ENCODE results near the gene LSAMP. TPM values are rescaled to one million over a fixed set of nuclear protein-coding genes. Genes with fewer than 3 reads are reported as not detected.

The LSAMP gene
- total RNA-seq, 1 donor = 1.3 TPM

- TF ChIP-seq CTCF (IDR thresholded peaks at IDR 0.05; ENCODE audit: insufficient read depth, low read depth, low read length) = no peak
- no peak overlapping the region for H3K4me3 ChIP-seq (ENCODE audit: low read depth, low read length)
- DNase-seq (ENCODE audit: low read depth) = peak; percentile 34
These were observed 105.8 kb downstream of the LSAMP start for GRCh38 chr3:116339441-116340028.

GRCh38 chr3:116338713-116339112 is 106.6 kb downstream of the LSAMP start:
- DNase-seq (ENCODE audit: low read depth) = no peak
- TF ChIP-seq CTCF (IDR thresholded peaks at IDR 0.05; ENCODE audit: insufficient read depth, low read depth, low read length) = no peak
- H3K4me3 ChIP-seq (ENCODE audit: low read depth, low read length) = no peak overlapping the region

GRCh38 chr3:116337229-116337628 is 108.1 kb downstream of the LSAMP start:
- no peak overlapping the region for H3K4me3 ChIP-seq (ENCODE audit: low read depth, low read length)
- peak; percentile 12 for TF ChIP-seq CTCF (IDR thresholded peaks at IDR 0.05; ENCODE audit: insufficient read depth, low read depth, low read length)
- DNase-seq (ENCODE audit: low read depth) = no peak

- H3K4me3 ChIP-seq (ENCODE audit: low read depth, low read length) = no peak overlapping the region
- no peak for TF ChIP-seq CTCF (IDR thresholded peaks at IDR 0.05; ENCODE audit: insufficient read depth, low read depth, low read length)
- DNase-seq (ENCODE audit: low read depth) = no peak
These were observed 113.9 kb downstream of the LSAMP start for GRCh38 chr3:116331380-116331779.

GRCh38 chr3:116322750-116323375 is 122.4 kb downstream of the LSAMP start:
- H3K4me3 ChIP-seq (ENCODE audit: low read depth, low read length) = no peak overlapping the region
- TF ChIP-seq CTCF (IDR thresholded peaks at IDR 0.05; ENCODE audit: insufficient read depth, low read depth, low read length) = no peak
- DNase-seq (ENCODE audit: low read depth) = no peak

GRCh38 chr3:116318370-116318769 is 126.9 kb downstream of the LSAMP start:
- DNase-seq (ENCODE audit: low read depth) = no peak
- H3K4me3 ChIP-seq (ENCODE audit: low read depth, low read length) = no peak overlapping the region
- TF ChIP-seq CTCF (IDR thresholded peaks at IDR 0.05; ENCODE audit: insufficient read depth, low read depth, low read length) = no peak

GRCh38 chr3:116316771-116317170 is 128.5 kb downstream of the LSAMP start:
- DNase-seq (ENCODE audit: low read depth) = no peak
- no peak for TF ChIP-seq CTCF (IDR thresholded peaks at IDR 0.05; ENCODE audit: insufficient read depth, low read depth, low read length)
- no peak overlapping the region for H3K4me3 ChIP-seq (ENCODE audit: low read depth, low read length)

Data from fibroblast of villous mesenchyme (primary cell).